Tongue (tissue), 2 donors: ENCODE results near the gene HINFP. TPM values are rescaled to one million over a fixed set of nuclear protein-coding genes. Genes with fewer than 3 reads are reported as not detected.
A peak's percentile ranks its signal among the peaks of the same experiment; 100 is the strongest.
"Not testable (repeated sequence)": the region's sequence is repeated elsewhere in the genome, so short reads cannot be mapped to it uniquely, and the experiment has no call there.

Source experiments
- DNase-seq: peaks from one replicate; pipeline ENCODE4 v3.0.0-alpha.2; 2015
- total RNA-seq: library from RNA; depleted of rRNA; stranded (reverse); fragments of >200 nt; gene quantifications from one replicate; pipeline ENCODE4 v1.2.3, GENCODE V29; 2014

Gene HINFP
- total RNA-seq, 1 donor from 2014 or later: 14.7 TPM

GRCh38 chr11:119117004-119117706 is 4.2 kb upstream of the HINFP start:
- no peak for DNase-seq

- no peak for DNase-seq
Measured at GRCh38 chr11:119118227-119118626, 3.2 kb upstream of the HINFP start.

GRCh38 chr11:119118946-119119345 is 2.4 kb upstream of the HINFP start:
- no peak for DNase-seq

GRCh38 chr11:119120639-119121007 is 757 bp upstream of the HINFP start:
- DNase-seq: peak; percentile 70

- DNase-seq: no peak
Measured at GRCh38 chr11:119121811-119122124, 388 bp downstream of the HINFP start.

GRCh38 chr11:119125821-119126220 is 4.4 kb downstream of the HINFP start:
- DNase-seq: no peak

- DNase-seq: peak; percentile 54
Measured at GRCh38 chr11:119126675-119127268, 5.4 kb downstream of the HINFP start.

GRCh38 chr11:119130662-119131061 is 9.3 kb downstream of the HINFP start:
- no peak for DNase-seq

GRCh38 chr11:119134389-119134978 is 13.1 kb downstream of the HINFP start:
- DNase-seq: no peak

GRCh38 chr11:119139276-119139675 is 17.9 kb downstream of the HINFP start:
- DNase-seq: not testable (repeated sequence)

GRCh38 chr11:119144825-119145486 is 23.6 kb downstream of the HINFP start:
- peak; percentile 76 for DNase-seq

- DNase-seq: no peak
Measured at GRCh38 chr11:119145551-119145950, 24.2 kb downstream of the HINFP start.

GRCh38 chr11:119147604-119148333 is 26.4 kb downstream of the HINFP start:
- DNase-seq: peak; percentile 50

GRCh38 chr11:119148720-119149017 is 27.3 kb downstream of the HINFP start:
- DNase-seq: no peak

- peak; percentile 17 for DNase-seq
Measured at GRCh38 chr11:119149018-119149785, 27.8 kb downstream of the HINFP start, which contains the start of gene ABCG4. Gene ABCG4, plus strand, starts transcription at chr11:119149052. Its CDS starts 914 bp downstream, at chr11:119149966.

- DNase-seq: no peak
Measured at GRCh38 chr11:119149786-119150275, 28.5 kb downstream of the HINFP start.

- DNase-seq: no peak
Measured at GRCh38 chr11:119152043-119152442, 30.7 kb downstream of the HINFP start.

- DNase-seq: no peak
Measured at GRCh38 chr11:119152604-119153003, 31.2 kb downstream of the HINFP start.

GRCh38 chr11:119153049-119153818 is 31.9 kb downstream of the HINFP start:
- DNase-seq: no peak

GRCh38 chr11:119154178-119154577 is 32.8 kb downstream of the HINFP start:
- no peak for DNase-seq
